Activated CD8-positive, alpha-beta memory T cell treated with anti-CD3 and anti-CD28 coated beads for 24 hours (primary cell): Measurements from ENCODE around the gene GJD3.
A peak's percentile ranks its signal among the peaks of the same experiment; 100 is the strongest.

Experiments used
- DNase-seq: peaks from one replicate; pipeline ENCODE4 v3.0.0-alpha.2; 2020

The GJD3 gene

GRCh38 chr17:40338941-40339649 lies 25.4 kb downstream of the GJD3 start:
- no peak for DNase-seq

- DNase-seq = no peak
Measured at GRCh38 chr17:40338058-40338457, 26.5 kb downstream of the GJD3 start.

- DNase-seq = no peak
Measured at GRCh38 chr17:40337351-40337750, 27.2 kb downstream of the GJD3 start.

- no peak for DNase-seq
Measured at GRCh38 chr17:40335620-40336019, 28.9 kb downstream of the GJD3 start.

GRCh38 chr17:40333781-40334448 lies 30.6 kb downstream of the GJD3 start:
- no peak for DNase-seq

- no peak for DNase-seq
Measured at GRCh38 chr17:40331743-40332641, 32.5 kb downstream of the GJD3 start.

GRCh38 chr17:40330850-40331470 lies 33.6 kb downstream of the GJD3 start:
- DNase-seq = no peak

- no peak for DNase-seq
Measured at GRCh38 chr17:40329839-40330794, 34.4 kb downstream of the GJD3 start.

GRCh38 chr17:40328386-40328766 lies 36.2 kb downstream of the GJD3 start:
- no peak for DNase-seq

- DNase-seq = no peak
Measured at GRCh38 chr17:40327735-40328385, 36.7 kb downstream of the GJD3 start.

- DNase-seq = no peak
Measured at GRCh38 chr17:40327244-40327729, 37.2 kb downstream of the GJD3 start.

GRCh38 chr17:40326832-40327199 lies 37.7 kb downstream of the GJD3 start:
- no peak for DNase-seq

- no peak for DNase-seq
Measured at GRCh38 chr17:40326014-40326831, 38.3 kb downstream of the GJD3 start.

GRCh38 chr17:40325156-40326013 lies 39.2 kb downstream of the GJD3 start:
- DNase-seq = no peak

- DNase-seq = peak; percentile 83
Measured at GRCh38 chr17:40323391-40324381, 40.9 kb downstream of the GJD3 start.

- peak; percentile 94 for DNase-seq
Measured at GRCh38 chr17:40322358-40323315, 41.9 kb downstream of the GJD3 start.

- DNase-seq = no peak
Measured at GRCh38 chr17:40321961-40322357, 42.6 kb downstream of the GJD3 start.
